NT2/D1 (cell line): Measurements from ENCODE around the gene CLEC18C.
"Not testable (repeated sequence)": the region's sequence is repeated elsewhere in the genome, so short reads cannot be mapped to it uniquely, and the experiment has no call there.

ENCODE experiments used
- SUZ12 ChIP-seq: IDR thresholded peaks from 2 replicates; pipeline ENCODE4 v1.6.1; 2011; ENCODE audit not compliant: insufficient read length, insufficient read depth; ENCODE audit errors: extremely low read depth
- ZNF274 ChIP-seq: IDR thresholded peaks from 2 replicates; pipeline ENCODE4 v1.6.1; 2011; ENCODE audit warnings: mild to moderate bottlenecking, low read depth, low read length

GRCh38 chr16:70222574-70222973 lies 49.0 kb downstream of the CLEC18C start:
- not testable (repeated sequence) for TF ChIP-seq ZNF274, SUZ12
